T-helper 1 cell (primary cell): ENCODE measurements around the gene UBE2E2.

Experiments
- DNase-seq, 5 donors: peaks; one replicate each; pipeline ENCODE4 v3.0.0-alpha.2; 2012 to 2020

UBE2E2 gene

GRCh38 chr3:23390989-23391553, 187.9 kb downstream of the UBE2E2 start:
- DNase-seq: no peak

- no peak for DNase-seq
Observed at GRCh38 chr3:23395115-23395514, 192.0 kb downstream of the UBE2E2 start.

GRCh38 chr3:23396746-23397145, 193.6 kb downstream of the UBE2E2 start:
- DNase-seq: no peak

- DNase-seq: no peak
Observed at GRCh38 chr3:23399221-23399620, 196.1 kb downstream of the UBE2E2 start.

GRCh38 chr3:23402728-23403492, 199.8 kb downstream of the UBE2E2 start:
- no peak for DNase-seq

- no peak for DNase-seq
Observed at GRCh38 chr3:23404246-23404645, 201.1 kb downstream of the UBE2E2 start.

- DNase-seq: no peak
Observed at GRCh38 chr3:23405081-23405480, 202.0 kb downstream of the UBE2E2 start.

GRCh38 chr3:23406601-23407000, 203.5 kb downstream of the UBE2E2 start:
- no peak for DNase-seq

GRCh38 chr3:23418026-23418425, 214.9 kb downstream of the UBE2E2 start:
- DNase-seq: no peak

- no peak for DNase-seq
Observed at GRCh38 chr3:23421811-23422516, 218.8 kb downstream of the UBE2E2 start.

GRCh38 chr3:23422517-23422851, 219.4 kb downstream of the UBE2E2 start:
- no peak for DNase-seq

- DNase-seq: no peak
Observed at GRCh38 chr3:23425410-23425809, 222.3 kb downstream of the UBE2E2 start.

- no peak for DNase-seq
Observed at GRCh38 chr3:23430781-23431398, 227.8 kb downstream of the UBE2E2 start.

GRCh38 chr3:23431764-23432163, 228.6 kb downstream of the UBE2E2 start:
- no peak for DNase-seq

GRCh38 chr3:23435318-23435717, 232.2 kb downstream of the UBE2E2 start:
- no peak for DNase-seq

- DNase-seq: no peak
Observed at GRCh38 chr3:23435904-23436303, 232.8 kb downstream of the UBE2E2 start.

GRCh38 chr3:23437484-23438145, 234.5 kb downstream of the UBE2E2 start:
- DNase-seq: no peak

- DNase-seq: no peak
Observed at GRCh38 chr3:23438657-23439056, 235.5 kb downstream of the UBE2E2 start.

GRCh38 chr3:23439080-23439479, 236.0 kb downstream of the UBE2E2 start:
- no peak for DNase-seq

- peak in 1 of 5 donors; percentile 48 for DNase-seq
Observed at GRCh38 chr3:23440416-23441294, 237.5 kb downstream of the UBE2E2 start.

GRCh38 chr3:23442598-23443383, 239.7 kb downstream of the UBE2E2 start:
- DNase-seq: peak in 1 of 5 donors; percentile 40
